C4-2B (cell line): ENCODE measurements around the gene NFATC2.

Experiments
- ZFX ChIP-seq: fragments of 450-650 bp; IDR thresholded peaks from 2 replicates; pipeline ENCODE4 v1.6.1; 2017
- TF ChIP-seq, protein P1 (sequence below): fragments of 450-650 bp; conservative IDR thresholded peaks from 2 replicates; pipeline ENCODE4 v1.5.1; 2017; ENCODE audit warnings: mild to moderate bottlenecking

- TF ChIP-seq, protein P1, sequence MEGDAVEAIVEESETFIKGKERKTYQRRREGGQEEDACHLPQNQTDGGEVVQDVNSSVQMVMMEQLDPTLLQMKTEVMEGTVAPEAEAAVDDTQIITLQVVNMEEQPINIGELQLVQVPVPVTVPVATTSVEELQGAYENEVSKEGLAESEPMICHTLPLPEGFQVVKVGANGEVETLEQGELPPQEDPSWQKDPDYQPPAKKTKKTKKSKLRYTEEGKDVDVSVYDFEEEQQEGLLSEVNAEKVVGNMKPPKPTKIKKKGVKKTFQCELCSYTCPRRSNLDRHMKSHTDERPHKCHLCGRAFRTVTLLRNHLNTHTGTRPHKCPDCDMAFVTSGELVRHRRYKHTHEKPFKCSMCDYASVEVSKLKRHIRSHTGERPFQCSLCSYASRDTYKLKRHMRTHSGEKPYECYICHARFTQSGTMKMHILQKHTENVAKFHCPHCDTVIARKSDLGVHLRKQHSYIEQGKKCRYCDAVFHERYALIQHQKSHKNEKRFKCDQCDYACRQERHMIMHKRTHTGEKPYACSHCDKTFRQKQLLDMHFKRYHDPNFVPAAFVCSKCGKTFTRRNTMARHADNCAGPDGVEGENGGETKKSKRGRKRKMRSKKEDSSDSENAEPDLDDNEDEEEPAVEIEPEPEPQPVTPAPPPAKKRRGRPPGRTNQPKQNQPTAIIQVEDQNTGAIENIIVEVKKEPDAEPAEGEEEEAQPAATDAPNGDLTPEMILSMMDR = no peak
- TF ChIP-seq ZFX = no peak
These were observed 185.0 kb downstream of the NFATC2 start for GRCh38 chr20:51357543-51357942.
